Spleen (tissue), 11 donors: Measurements from ENCODE around the gene CRYZ. TPM values are rescaled to one million over a fixed set of nuclear protein-coding genes. Genes with fewer than 3 reads are reported as not detected.
"Not testable (repeated sequence)": the region's sequence is repeated elsewhere in the genome, so short reads cannot be mapped to it uniquely, and the experiment has no call there.

Source experiments
- DNase-seq: peaks from one replicate; pipeline ENCODE4 v3.0.0-alpha.2; 2020
- H3K27ac ChIP-seq, 8 donors: fragments of 200-600 bp; sonication (generic) in 7 of 8; 1 replicate in 4 of 8; 2 replicates in 4 of 8; pipeline versions ENCODE4 v1.5.0 to v1.8.0; 2016 to 2021; ENCODE audit warnings: inconsistent platforms in 4 of 8, mild to moderate bottlenecking in 4 of 8, moderate library complexity in 1 of 8
- H3K27me3 ChIP-seq, 7 donors: fragments of 200-600 bp; sonication (generic) in 6 of 7; replicated peaks in 1 of 7; 1 replicate in 4 of 7; 2 replicates in 3 of 7; pipeline versions ENCODE4 v1.5.0 to v1.8.0; 2016 to 2021; ENCODE audit warnings: inconsistent platforms in 3 of 7, mild to moderate bottlenecking in 1 of 7
- H3K36me3 ChIP-seq, 6 donors: fragments of 200-600 bp; sonication (generic) in 5 of 6; 1 replicate in 4 of 6; 2 replicates in 2 of 6; pipeline versions ENCODE4 v1.5.0 to v1.8.0; 2016 to 2021; ENCODE audit warnings: inconsistent platforms in 2 of 6
- H3K4me1 ChIP-seq, 6 donors: fragments of 200-600 bp; sonication (generic) in 5 of 6; 1 replicate in 3 of 6; 2 replicates in 3 of 6; pipeline versions ENCODE4 v1.5.0 to v1.8.0; 2016 to 2021; ENCODE audit warnings: inconsistent platforms in 3 of 6
- H3K4me3 ChIP-seq, 8 donors: fragments of 200-600 bp; sonication (generic) in 7 of 8; 1 replicate in 4 of 8; 2 replicates in 4 of 8; pipeline versions ENCODE4 v1.5.0 to v1.8.0; 2016 to 2021; ENCODE audit warnings: inconsistent platforms in 4 of 8, mild to moderate bottlenecking in 4 of 8, moderate library complexity in 2 of 8
- H3K9me3 ChIP-seq, 8 donors: fragments of 200-600 bp; sonication (generic) in 7 of 8; 1 replicate in 4 of 8; 2 replicates in 4 of 8; pipeline versions ENCODE4 v1.5.0 to v1.8.0; 2016 to 2021; ENCODE audit warnings: inconsistent platforms in 4 of 8
- CTCF ChIP-seq, 11 experiments: fragments of 200-600 bp in 7 of 11; fragments of 450-650 bp in 4 of 11; sonication (generic) in 4 of 11; IDR thresholded peaks in 8 of 11; conservative IDR thresholded peaks in 3 of 11; 1 replicate in 7 of 11; 2 replicates in 4 of 11; pipeline versions ENCODE4 v1.4.0 to v1.8.0; 2016 to 2021; ENCODE audit warnings: antibody characterized with exemption in 11 of 11, inconsistent platforms in 4 of 11, mild to moderate bottlenecking in 1 of 11
- POLR2A ChIP-seq, 3 donors: fragments of 450-650 bp; IDR thresholded peaks; one replicate each; pipeline ENCODE4 v1.5.1; 2017; ENCODE audit warnings: antibody characterized with exemption in 3 of 3, mild to moderate bottlenecking in 1 of 3
- POLR2AphosphoS5 ChIP-seq, 3 donors: sonication (generic); formaldehyde crosslinking; IDR thresholded peaks; one replicate each; pipeline ENCODE4 v1.5.1; 2017; ENCODE audit warnings: antibody characterized with exemption in 3 of 3
- WGBS, 5 donors: extraction: QIAGEN DNeasy Blood & Tissue Kit in 3 of 5; methylation state at CpG; one replicate each; pipeline versions ENCODE4 v1.1.5 to v1.1.7; 2013 to 2018; 5-methylcytosine and 5-hydroxymethylcytosine counted together
- intact Hi-C: fragments of 100-400 bp; cut with DNase I; formaldehyde crosslinking; loops from one replicate; pipeline ENCODE4 v1.15.0; 2023; ENCODE audit warnings: low total_unique reads
- polyA plus RNA-seq, 3 donors: library from polyadenylated mRNA; stranded (reverse); fragments of 200-250 nt; gene quantifications; one replicate each; pipeline ENCODE4 v1.2.1, GENCODE V29; 2013
- total RNA-seq, 7 donors: library from RNA; depleted of rRNA in 3 of 7; stranded (reverse); fragments of >200 nt in 3 of 7; fragmentation: NEBNext Ultra II Directional in 4 of 7; extraction: Animal tissue kit (Norgen Biotek cat#: 25700) in 4 of 7; gene quantifications; one replicate each; pipeline versions ENCODE4 v1.1.0 to v1.2.1, GENCODE V29; 2016 to 2021
- donor health status: healthy with polysubstance abuse.
- donor health status: DM: no; HTN: no; CAD: no; lungs with moderate emphysema.
- donor health status: DM: no; HTN: no; CAD: no.
- donor health status: Bipolar disorder and iron deficiency.
- donor health status: healthy.
- donor health status: DM: no; HTN: no; CAD: no.
- donor health status: DM: yes; HTN: yes; CAD: no.

The CRYZ gene
- total and polyA plus RNA-seq, 10 donors: 9.6 to 30.8 (median 19.7) TPM

- H3K36me3 ChIP-seq: peaks cover 0 to 99% (median 66%) of the 10 kb centered on the region in 6 donors
- no peak for TF ChIP-seq POLR2A (IDR thresholded peaks at IDR 0.05)
- TF ChIP-seq POLR2AphosphoS5 (IDR thresholded peaks at IDR 0.05): no peak
- no peak for TF ChIP-seq CTCF (IDR thresholded peaks at IDR 0.05 in 8 of 11, conservative IDR thresholded peaks at IDR 0.05 in 3 of 11)
- intact Hi-C loops: no loop called here
Observed at GRCh38 chr1:74755475-74755874, 22.6 kb upstream of the CRYZ start.

GRCh38 chr1:74753104-74753503 lies 20.3 kb upstream of the CRYZ start:
- intact Hi-C loops: no loop called here
- Histone ChIP-seq H3K9me3 (peaks cover 0 to 15% (median 3%) of the 10 kb centered on the region in 8 donors), H3K36me3 (peaks cover 0 to 100% (median 83%) of the 10 kb centered on the region in 6 donors), H3K4me3 (no peak overlapping the region), H3K27me3 (no peaks in the 10 kb centered on the region), H3K27ac (no peak overlapping the region), H3K4me1 (no peaks in the 10 kb centered on the region)
- DNase-seq: no peak
- no peak for TF ChIP-seq POLR2AphosphoS5 (IDR thresholded peaks at IDR 0.05)
- 87 to 96% (median 93%) methylated on average over 2 of the region's 2 CpGs for WGBS, 5 donors

More at GRCh38 chr1:74755475-74755874, 22.6 kb upstream of the CRYZ start:
- DNase-seq: no peak
- Histone ChIP-seq H3K27me3 (no peaks in the 10 kb centered on the region), H3K4me1 (no peaks in the 10 kb centered on the region), H3K27ac (no peak overlapping the region), H3K9me3 (peaks cover 0 to 15% (median 3%) of the 10 kb centered on the region in 8 donors), H3K4me3 (no peak overlapping the region)

DNA sequence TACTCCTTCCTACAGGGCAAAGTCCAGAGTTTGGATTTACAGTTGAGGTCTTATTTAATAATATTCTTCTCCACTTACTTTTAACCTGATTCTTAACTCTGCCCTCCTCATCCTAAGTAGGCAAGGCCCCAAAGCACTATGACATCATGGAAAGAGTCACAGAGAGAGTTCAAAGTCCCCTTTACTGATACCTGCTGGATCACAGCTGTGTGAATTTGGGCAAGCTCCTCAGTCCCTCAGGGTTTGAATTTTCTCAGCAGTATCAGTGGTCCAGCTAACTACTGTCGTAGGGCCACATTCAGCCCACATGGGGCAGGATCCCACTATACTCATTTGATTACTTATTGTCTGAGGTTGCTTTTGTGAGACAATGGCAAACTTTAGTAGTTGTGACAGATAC lies 16.1 kb upstream of the CRYZ start:
- H3K4me1 ChIP-seq: no peaks in the 10 kb centered on the region
- peaks cover 0 to 8% (median 1%) of the 10 kb centered on the region in 8 donors for H3K9me3 ChIP-seq
- intact Hi-C loops: no loop called here
- DNase-seq: no peak
- H3K27ac ChIP-seq: no peak overlapping the region
- TF ChIP-seq POLR2A (IDR thresholded peaks at IDR 0.05): no peak
- TF ChIP-seq CTCF (IDR thresholded peaks at IDR 0.05 in 8 of 11, conservative IDR thresholded peaks at IDR 0.05 in 3 of 11): no peak
- TF ChIP-seq POLR2AphosphoS5 (IDR thresholded peaks at IDR 0.05): no peak
- H3K4me3 ChIP-seq: no peak overlapping the region
- no peaks in the 10 kb centered on the region for H3K27me3 ChIP-seq
- WGBS, 5 donors: 92 to 97% (median 94%) methylated on average over 1 of the region's 1 CpG
- peaks cover 0 to 95% (median 65%) of the 10 kb centered on the region in 6 donors for H3K36me3 ChIP-seq

DNA sequence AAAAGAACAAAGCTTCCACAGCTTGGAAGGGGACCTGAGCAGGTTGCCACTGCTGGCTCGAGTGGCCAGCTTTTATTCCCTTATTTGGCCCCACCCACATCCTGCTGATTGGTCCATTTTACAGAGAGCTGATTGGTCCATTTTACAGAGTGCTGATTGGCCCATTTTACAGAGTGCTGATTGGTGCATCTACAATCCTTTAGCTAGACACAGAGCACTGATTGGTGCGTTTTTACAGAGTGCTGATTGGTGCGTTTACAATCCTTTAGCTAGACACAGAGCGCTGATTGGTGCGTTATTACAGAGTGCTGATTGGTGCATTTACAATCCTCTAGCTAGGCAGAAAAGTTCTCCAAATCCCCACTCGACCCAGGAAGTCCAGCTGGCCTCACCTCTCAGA lies 12.4 kb upstream of the CRYZ start:
- peaks cover 0 to 14% (median 5%) of the 10 kb centered on the region in 8 donors for H3K9me3 ChIP-seq
- H3K27me3 ChIP-seq, DNase-seq, H3K4me1 ChIP-seq, H3K27ac ChIP-seq, intact Hi-C loops, H3K4me3 ChIP-seq: not testable (repeated sequence)
- H3K36me3 ChIP-seq: peaks cover 0 to 95% (median 57%) of the 10 kb centered on the region in 6 donors
- 86 to 98% (median 95%) methylated on average over 6 of the region's 6 CpGs for WGBS, 5 donors

DNA sequence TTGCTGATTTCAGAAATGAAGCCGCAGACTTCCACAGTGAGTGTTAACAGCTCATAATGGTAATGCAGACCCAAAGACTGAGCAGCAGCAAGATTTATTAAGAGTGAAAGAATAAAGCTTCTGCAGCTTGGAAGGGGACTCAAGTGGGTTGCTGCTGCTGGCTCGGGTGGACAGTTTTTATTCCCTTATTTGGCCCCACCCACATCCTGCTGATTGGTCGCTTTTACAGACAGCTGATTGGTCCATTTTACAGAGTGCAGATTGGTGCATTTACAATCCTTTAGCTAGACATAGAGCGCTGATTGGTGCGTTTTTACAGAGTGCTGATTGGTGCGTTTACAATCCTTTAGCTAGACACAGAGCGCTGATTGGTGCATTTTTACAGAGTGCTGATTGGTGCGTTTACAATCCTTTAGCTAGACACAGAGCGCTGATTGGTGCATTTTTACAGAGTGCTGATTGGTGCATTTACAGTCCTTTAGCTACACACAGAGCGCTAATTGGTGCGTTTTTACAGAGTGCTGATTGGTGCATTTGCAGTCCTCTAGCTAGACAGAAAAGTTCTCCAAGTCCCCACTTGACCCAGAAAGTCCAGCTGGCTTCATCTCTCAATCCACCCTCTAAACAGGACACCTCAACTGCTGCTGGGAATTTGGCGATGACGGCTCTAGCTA lies 7.6 kb upstream of the CRYZ start:
- WGBS, 5 donors: 92 to 99% (median 93%) methylated on average over 12 to 13 of the region's 13 CpGs
- intact Hi-C loops, H3K4me3 ChIP-seq, H3K27ac ChIP-seq, H3K4me1 ChIP-seq, DNase-seq, H3K27me3 ChIP-seq: not testable (repeated sequence)
- Histone ChIP-seq H3K36me3 (peaks cover 0 to 90% (median 60%) of the 10 kb centered on the region in 6 donors), H3K9me3 (peaks cover 0 to 17% (median 6%) of the 10 kb centered on the region in 8 donors)
